HEK293 (cell line): Measurements from ENCODE around the gene SPATA2L.

Experiments used
- CTCF ChIA-PET: fragments of 350-600 bp; formaldehyde crosslinking; extraction: SDS; loops from one replicate; lab custom pipeline; 2021; ENCODE audit warnings: antibody characterized with exemption; lab: Yijun Ruan, JAX
- POLR2A ChIA-PET: fragments of 300-600 bp; formaldehyde crosslinking; extraction: SDS; loops from one replicate; lab custom pipeline; 2020; ENCODE audit warnings: antibody characterized with exemption, inconsistent platforms; lab: Yijun Ruan, JAX
- H3K27ac ChIP-seq: fragments of 200-500 bp; sonication (Bioruptor generic); 2 replicates; pipeline ENCODE4 v1.5.1; 2014; ENCODE audit warnings: low read depth, low read length, control low read depth, inconsistent platforms; ENCODE audit errors: extremely low read depth
- H3K36me3 ChIP-seq, 2 experiments: fragments of 200-500 bp in 1 of 2; sonication (Bioruptor generic) in 1 of 2; 1 replicate in 1 of 2; 2 replicates in 1 of 2; pipeline ENCODE4 v1.5.1; 2014 to 2017; ENCODE audit warnings: inconsistent platforms in 2 of 2, low read length in 2 of 2; ENCODE audit not compliant: control insufficient read depth in 2 of 2, insufficient read depth in 1 of 2
- H3K4me1 ChIP-seq: fragments of 200-500 bp; sonication (Bioruptor generic); 2 replicates; pipeline ENCODE4 v1.5.1; 2014; ENCODE audit warnings: mild to moderate bottlenecking, low read length, inconsistent platforms; ENCODE audit not compliant: control insufficient read depth, insufficient read depth
- H3K4me3 ChIP-seq: 2 replicates; pipeline ENCODE4 v1.5.1; 2011; ENCODE audit warnings: low read depth, mild to moderate bottlenecking, control low read depth, low read length, moderate library complexity
- H3K9me3 ChIP-seq: fragments of 200-500 bp; sonication (Bioruptor generic); 2 replicates; pipeline ENCODE4 v1.5.1; 2014; ENCODE audit warnings: low read depth, low read length, inconsistent platforms; ENCODE audit not compliant: control insufficient read depth, insufficient read depth
- AEBP2 ChIP-seq: fragments of 450-650 bp; formaldehyde crosslinking; IDR thresholded peaks from 2 replicates; pipeline ENCODE4 v1.5.1; 2016; ENCODE audit warnings: missing biosample characterization, missing genetic modification characterization, borderline replicate concordance
- BCL11A ChIP-seq: fragments of 450-650 bp; formaldehyde crosslinking; IDR thresholded peaks from 2 replicates; pipeline ENCODE4 v1.5.1; 2016; ENCODE audit warnings: low read depth, missing biosample characterization, missing genetic modification characterization
- OVOL3 ChIP-seq: fragments of 450-650 bp; formaldehyde crosslinking; IDR thresholded peaks from 2 replicates; pipeline ENCODE4 v1.5.1; 2016; ENCODE audit warnings: missing biosample characterization, missing genetic modification characterization
- PRDM10 ChIP-seq: fragments of 450-650 bp; formaldehyde crosslinking; IDR thresholded peaks from 2 replicates; pipeline ENCODE4 v1.5.1; 2016; ENCODE audit warnings: missing biosample characterization, missing genetic modification characterization
- REST ChIP-seq: fragments of 450-650 bp; formaldehyde crosslinking; IDR thresholded peaks from 2 replicates; pipeline ENCODE4 v1.5.1; 2016; ENCODE audit warnings: missing biosample characterization, missing genetic modification characterization
- SALL2 ChIP-seq: fragments of 450-650 bp; formaldehyde crosslinking; IDR thresholded peaks from 2 replicates; pipeline ENCODE4 v1.5.0; 2017; ENCODE audit warnings: missing biosample characterization, mild to moderate bottlenecking, missing genetic modification characterization, borderline replicate concordance
- ZFP37 ChIP-seq: fragments of 450-650 bp; formaldehyde crosslinking; IDR thresholded peaks from 2 replicates; pipeline ENCODE4 v1.5.1; 2016; ENCODE audit warnings: missing biosample characterization, missing genetic modification characterization
- ZNF184 ChIP-seq: fragments of 450-650 bp; IDR thresholded peaks from 2 replicates; pipeline ENCODE4 v1.5.1; 2018; ENCODE audit warnings: missing biosample characterization, mild to moderate bottlenecking, missing genetic modification characterization
- ZNF292 ChIP-seq: fragments of 450-650 bp; formaldehyde crosslinking; IDR thresholded peaks from 2 replicates; pipeline ENCODE4 v1.5.1; 2016; ENCODE audit warnings: low read depth, missing biosample characterization, missing genetic modification characterization, borderline replicate concordance
- ZNF37A ChIP-seq: fragments of 450-650 bp; IDR thresholded peaks from 2 replicates; pipeline ENCODE4 v1.5.1; 2018; ENCODE audit warnings: missing biosample characterization, missing genetic modification characterization
- ZNF416 ChIP-seq: fragments of 450-650 bp; formaldehyde crosslinking; IDR thresholded peaks from 2 replicates; pipeline ENCODE4 v1.5.1; 2016; ENCODE audit warnings: missing biosample characterization, missing genetic modification characterization
- ZNF449 ChIP-seq: fragments of 450-650 bp; formaldehyde crosslinking; IDR thresholded peaks from 2 replicates; pipeline ENCODE4 v1.5.1; 2017; ENCODE audit warnings: missing biosample characterization, mild to moderate bottlenecking, missing genetic modification characterization, moderate library complexity
- ZNF501 ChIP-seq: fragments of 450-650 bp; formaldehyde crosslinking; IDR thresholded peaks from 2 replicates; pipeline ENCODE4 v1.5.1; 2016; ENCODE audit warnings: missing biosample characterization, missing genetic modification characterization
- ZNF510 ChIP-seq: fragments of 450-650 bp; formaldehyde crosslinking; IDR thresholded peaks from 2 replicates; pipeline ENCODE4 v1.5.1; 2018; ENCODE audit warnings: mild to moderate bottlenecking, missing genetic modification characterization, missing biosample characterization; ENCODE audit not compliant: insufficient replicate concordance
- ZNF521 ChIP-seq: fragments of 450-650 bp; formaldehyde crosslinking; IDR thresholded peaks from 2 replicates; pipeline ENCODE4 v1.5.1; 2017; ENCODE audit warnings: missing biosample characterization, mild to moderate bottlenecking, missing genetic modification characterization
- ZNF624 ChIP-seq: fragments of 450-650 bp; formaldehyde crosslinking; IDR thresholded peaks from 2 replicates; pipeline ENCODE4 v1.5.1; 2017; ENCODE audit warnings: missing biosample characterization, missing genetic modification characterization
- ZNF664 ChIP-seq: fragments of 450-650 bp; formaldehyde crosslinking; IDR thresholded peaks from 2 replicates; pipeline ENCODE4 v1.5.1; 2016; ENCODE audit warnings: missing biosample characterization, missing genetic modification characterization
- ZNF670 ChIP-seq: fragments of 450-650 bp; formaldehyde crosslinking; IDR thresholded peaks from 2 replicates; pipeline ENCODE4 v1.5.1; 2016; ENCODE audit warnings: missing biosample characterization, missing genetic modification characterization, low read depth
- ZSCAN16 ChIP-seq: fragments of 450-650 bp; formaldehyde crosslinking; IDR thresholded peaks from 2 replicates; pipeline ENCODE4 v1.5.1; 2016; ENCODE audit warnings: missing biosample characterization, missing genetic modification characterization
- ZSCAN18 ChIP-seq: fragments of 450-650 bp; formaldehyde crosslinking; IDR thresholded peaks from 2 replicates; pipeline ENCODE4 v1.5.1; 2016; ENCODE audit warnings: missing biosample characterization, missing genetic modification characterization
- ZSCAN30 ChIP-seq: fragments of 450-650 bp; IDR thresholded peaks from 2 replicates; pipeline ENCODE4 v1.5.1; 2018; ENCODE audit warnings: missing biosample characterization, mild to moderate bottlenecking, missing genetic modification characterization, moderate library complexity

The SPATA2L gene

GRCh38 chr16:89749637-89750036 is 48.1 kb upstream of the SPATA2L start (continued):
- no peak for TF ChIP-seq ZNF416 (tag by site-specific recombination)
- TF ChIP-seq ZNF521 (tag by site-specific recombination): no peak

- Histone ChIP-seq H3K4me1 (no peaks in the 10 kb centered on the region), H3K36me3 (peaks cover 39 to 96% of the 10 kb centered on the region in 2 experiments; a peak in 2 of 3 replicates), H3K27ac (no peak overlapping the region), H3K9me3 (no peaks in the 10 kb centered on the region), H3K4me3 (no peak overlapping the region)
- no peak for TF ChIP-seq ZSCAN16 (tag by site-specific recombination)
- no peak for TF ChIP-seq ZNF510 (tag by site-specific recombination)
- TF ChIP-seq ZNF670 (tag by site-specific recombination): no peak
- no peak for TF ChIP-seq ZNF501 (tag by site-specific recombination)
- no peak for TF ChIP-seq ZNF292
- TF ChIP-seq ZNF664 (tag by site-specific recombination): no peak
- no peak for TF ChIP-seq ZSCAN18 (tag by site-specific recombination)
- no peak for TF ChIP-seq ZNF184 (tag by site-specific recombination)
- TF ChIP-seq OVOL3: no peak
- TF ChIP-seq PRDM10 (tag by site-specific recombination): no peak
- TF ChIP-seq ZNF624 (tag by site-specific recombination): no peak
- TF ChIP-seq AEBP2 (tag by site-specific recombination): no peak
- TF ChIP-seq BCL11A: no peak
- TF ChIP-seq ZNF449: no peak
- no peak for TF ChIP-seq ZFP37
- TF ChIP-seq SALL2 (tag by site-specific recombination): no peak
- no peak for TF ChIP-seq ZSCAN30 (tag by site-specific recombination)
- TF ChIP-seq ZNF37A (tag by site-specific recombination): no peak
- no peak for TF ChIP-seq REST (tag by site-specific recombination)
- ChIA-PET CTCF (no interaction called here), POLR2A (no interaction called here)
Observed at GRCh38 chr16:89748921-89749320, 47.4 kb upstream of the SPATA2L start.
